ENCODE measurements around the gene UBE2J1. TPM values are rescaled to one million over a fixed set of nuclear protein-coding genes. Genes with fewer than 3 reads are reported as not detected.

The UBE2J1 gene
- total RNA-seq, 1 experiment from 2014 or later, result 22.4 TPM

DNA sequence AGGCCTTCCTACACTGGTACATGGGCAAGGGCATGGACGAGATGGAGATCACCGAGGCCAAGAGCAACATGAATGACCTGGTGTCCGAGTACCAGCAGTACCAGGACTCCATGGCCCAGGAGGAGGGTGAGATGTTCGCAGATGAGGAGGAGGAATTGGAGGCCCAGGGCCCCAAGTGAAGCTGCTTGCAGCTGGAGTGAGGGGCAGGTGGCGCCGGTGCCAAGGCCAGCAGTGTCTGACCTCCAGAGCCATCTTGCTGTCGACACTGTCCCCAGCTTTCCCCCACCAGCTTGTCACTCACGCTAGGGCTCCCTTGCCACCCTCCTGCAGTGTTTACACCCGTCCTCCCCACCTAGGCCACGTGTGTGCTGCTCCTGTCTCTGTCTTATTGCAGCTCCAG lies 49.6 kb downstream of the UBE2J1 start:
- CTCF ChIA-PET, result no interaction called here
- no peaks in the 10 kb centered on the region for H3K27me3 ChIP-seq (ENCODE audit: low read length)
- no peak overlapping the region for H3K27ac ChIP-seq (ENCODE audit: low read length)
- BruUV-seq (replicated peaks), result no TSS peak
- no peak overlapping the region for H3K9ac ChIP-seq (ENCODE audit: low read length)
- ATAC-seq, result no peak
- no peaks in the 10 kb centered on the region for H4K20me1 ChIP-seq (ENCODE audit: low read length)
- no peaks in the 10 kb centered on the region for H3K36me3 ChIP-seq (ENCODE audit: low read depth, low read length)
- POLR2A ChIA-PET (ENCODE audit: unreplicated experiment), result no interaction called here
- no peak overlapping the region for H3K4me3 ChIP-seq (ENCODE audit: low read length)
- no peaks in the 10 kb centered on the region for H3F3A ChIP-seq (ENCODE audit: low read length, unreplicated experiment)
- intact Hi-C loops (cut with micrococcal nuclease), result no loop called here
- no peaks in the 10 kb centered on the region for H3K9me2 ChIP-seq (replicated peaks; ENCODE audit: low read length)
- no peak overlapping the region for H3K4me2 ChIP-seq (ENCODE audit: low read length)
- peaks cover 19% of the 10 kb centered on the region for H3K4me1 ChIP-seq (ENCODE audit: insufficient read depth, low read length)
- no peaks in the 10 kb centered on the region for H3K9me3 ChIP-seq (ENCODE audit: low read length)
- no peak for DNase-seq
- H2AFZ ChIP-seq (ENCODE audit: low read length), result no peak overlapping the region
- TF ChIP-seq, protein P1, sequence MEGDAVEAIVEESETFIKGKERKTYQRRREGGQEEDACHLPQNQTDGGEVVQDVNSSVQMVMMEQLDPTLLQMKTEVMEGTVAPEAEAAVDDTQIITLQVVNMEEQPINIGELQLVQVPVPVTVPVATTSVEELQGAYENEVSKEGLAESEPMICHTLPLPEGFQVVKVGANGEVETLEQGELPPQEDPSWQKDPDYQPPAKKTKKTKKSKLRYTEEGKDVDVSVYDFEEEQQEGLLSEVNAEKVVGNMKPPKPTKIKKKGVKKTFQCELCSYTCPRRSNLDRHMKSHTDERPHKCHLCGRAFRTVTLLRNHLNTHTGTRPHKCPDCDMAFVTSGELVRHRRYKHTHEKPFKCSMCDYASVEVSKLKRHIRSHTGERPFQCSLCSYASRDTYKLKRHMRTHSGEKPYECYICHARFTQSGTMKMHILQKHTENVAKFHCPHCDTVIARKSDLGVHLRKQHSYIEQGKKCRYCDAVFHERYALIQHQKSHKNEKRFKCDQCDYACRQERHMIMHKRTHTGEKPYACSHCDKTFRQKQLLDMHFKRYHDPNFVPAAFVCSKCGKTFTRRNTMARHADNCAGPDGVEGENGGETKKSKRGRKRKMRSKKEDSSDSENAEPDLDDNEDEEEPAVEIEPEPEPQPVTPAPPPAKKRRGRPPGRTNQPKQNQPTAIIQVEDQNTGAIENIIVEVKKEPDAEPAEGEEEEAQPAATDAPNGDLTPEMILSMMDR (conservative IDR thresholded peaks at IDR 0.05; ENCODE audit: low read depth, low read length), result no peak
- TF ChIP-seq EZH2 (IDR thresholded peaks at IDR 0.05; ENCODE audit: low read length, unreplicated experiment) (no peak), EZH2phosphoT487 (IDR thresholded peaks at IDR 0.05; ENCODE audit: borderline replicate concordance, low read length) (no peak)
- no peaks in the 10 kb centered on the region for H3K79me2 ChIP-seq (ENCODE audit: low read length)

DNA sequence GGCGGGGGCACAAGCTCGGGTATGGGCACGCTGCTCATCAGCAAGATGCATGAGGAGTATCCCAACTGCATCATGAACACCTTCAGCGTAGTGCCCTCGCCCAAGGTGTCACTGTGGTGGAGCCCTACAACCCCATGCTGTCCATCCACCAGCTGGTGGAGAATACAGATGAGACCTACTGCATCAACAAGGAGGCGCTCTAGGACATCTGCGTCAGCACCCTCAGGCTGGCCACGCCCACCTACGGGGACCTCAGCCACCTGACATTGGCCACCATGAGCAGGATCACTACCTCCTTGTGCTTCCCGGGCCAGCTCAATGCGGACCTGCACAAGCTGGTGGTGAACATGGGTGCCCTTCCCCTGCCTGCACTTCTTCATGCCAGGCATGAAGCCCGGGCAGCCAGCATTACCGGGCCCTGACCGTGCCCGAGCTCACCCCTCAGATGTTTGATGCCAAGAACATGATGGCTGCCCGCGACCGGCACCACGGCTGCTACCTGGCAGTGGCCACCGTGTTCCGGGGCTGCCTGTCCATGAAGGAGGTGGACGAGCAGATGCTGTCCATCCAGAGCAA lies 50.2 kb downstream of the UBE2J1 start:
- no TSS peak for BruUV-seq (replicated peaks)
- Histone ChIP-seq H3K79me2 (ENCODE audit: low read length) (no peaks in the 10 kb centered on the region), H3K27me3 (ENCODE audit: low read length) (no peaks in the 10 kb centered on the region), H3K4me3 (ENCODE audit: low read length) (no peak overlapping the region), H3K9ac (ENCODE audit: low read length) (no peak overlapping the region), H3K9me3 (ENCODE audit: low read length) (no peaks in the 10 kb centered on the region), H3K27ac (ENCODE audit: low read length) (no peak overlapping the region), H3K4me2 (ENCODE audit: low read length) (no peak overlapping the region), H2AFZ (ENCODE audit: low read length) (no peak overlapping the region), H3F3A (ENCODE audit: low read length, unreplicated experiment) (no peaks in the 10 kb centered on the region), H3K36me3 (ENCODE audit: low read depth, low read length) (no peaks in the 10 kb centered on the region), H4K20me1 (ENCODE audit: low read length) (no peaks in the 10 kb centered on the region), H3K9me2 (replicated peaks; ENCODE audit: low read length) (no peaks in the 10 kb centered on the region), H3K4me1 (ENCODE audit: insufficient read depth, low read length) (peaks cover 23% of the 10 kb centered on the region)
- TF ChIP-seq EZH2phosphoT487 (IDR thresholded peaks at IDR 0.05; ENCODE audit: borderline replicate concordance, low read length), result no peak
- TF ChIP-seq, protein P1 (conservative IDR thresholded peaks at IDR 0.05; ENCODE audit: low read depth, low read length), result no peak
- TF ChIP-seq EZH2 (IDR thresholded peaks at IDR 0.05; ENCODE audit: low read length, unreplicated experiment), result no peak
- CTCF ChIA-PET, result no interaction called here
- intact Hi-C loops (cut with micrococcal nuclease), result no loop called here
- POLR2A ChIA-PET (ENCODE audit: unreplicated experiment), result no interaction called here
- ATAC-seq (no peak), DNase-seq (no peak)

DNA sequence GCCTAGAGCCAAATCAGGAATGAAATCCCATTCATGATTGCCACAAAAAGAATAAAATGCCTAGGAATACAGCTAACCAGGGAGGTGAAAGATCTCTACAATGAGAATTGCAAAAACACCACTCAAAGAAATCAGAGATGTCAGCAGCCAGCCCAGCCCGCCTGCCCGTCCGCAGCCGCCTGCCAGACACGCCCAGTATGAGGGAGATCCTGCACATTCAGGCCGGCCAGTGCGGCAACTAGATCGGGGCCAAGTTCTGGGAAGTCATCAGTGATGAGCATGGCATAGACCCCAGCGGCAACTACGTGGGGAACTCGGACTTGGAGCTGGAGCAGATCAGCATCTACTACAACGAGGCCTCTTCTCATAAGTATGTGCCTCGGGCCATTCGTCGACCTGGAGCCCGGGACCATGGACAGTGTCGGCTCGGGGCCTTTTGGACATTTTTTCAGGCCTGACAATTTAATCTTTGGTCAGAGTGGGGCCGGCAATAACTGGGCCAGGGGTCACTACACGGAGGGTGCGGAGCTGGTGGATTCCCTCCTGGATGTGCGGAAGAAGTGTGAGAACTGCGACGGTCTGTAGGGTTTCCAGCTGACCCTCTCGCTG lies 50.8 kb downstream of the UBE2J1 start:
- Histone ChIP-seq H3K9me3 (ENCODE audit: low read length) (no peaks in the 10 kb centered on the region), H3K36me3 (ENCODE audit: low read depth, low read length) (no peaks in the 10 kb centered on the region), H3K4me1 (ENCODE audit: insufficient read depth, low read length) (peaks cover 26% of the 10 kb centered on the region), H4K20me1 (ENCODE audit: low read length) (no peaks in the 10 kb centered on the region), H3K27me3 (ENCODE audit: low read length) (no peaks in the 10 kb centered on the region), H3K79me2 (ENCODE audit: low read length) (no peaks in the 10 kb centered on the region), H3F3A (ENCODE audit: low read length, unreplicated experiment) (no peaks in the 10 kb centered on the region), H3K9me2 (replicated peaks; ENCODE audit: low read length) (no peaks in the 10 kb centered on the region), H3K4me3 (ENCODE audit: low read length) (no peak overlapping the region), H3K4me2 (ENCODE audit: low read length) (no peak overlapping the region), H3K27ac (ENCODE audit: low read length) (no peak overlapping the region), H2AFZ (ENCODE audit: low read length) (no peak overlapping the region), H3K9ac (ENCODE audit: low read length) (no peak overlapping the region)
- BruUV-seq (replicated peaks), result no TSS peak
- DNase-seq (no peak), ATAC-seq (no peak)
- POLR2A ChIA-PET (ENCODE audit: unreplicated experiment), result no interaction called here
- intact Hi-C loops (cut with micrococcal nuclease), result no loop called here
- CTCF ChIA-PET, result no interaction called here
- TF ChIP-seq, protein P1 (conservative IDR thresholded peaks at IDR 0.05; ENCODE audit: low read depth, low read length), result no peak
- TF ChIP-seq EZH2phosphoT487 (IDR thresholded peaks at IDR 0.05; ENCODE audit: borderline replicate concordance, low read length) (no peak), EZH2 (IDR thresholded peaks at IDR 0.05; ENCODE audit: low read length, unreplicated experiment) (no peak)
